Uterus (tissue), 4 donors: Measurements from ENCODE around the gene NKAP. TPM values are rescaled to one million over a fixed set of nuclear protein-coding genes. Genes with fewer than 3 reads are reported as not detected.
"Not testable (repeated sequence)": the region's sequence is repeated elsewhere in the genome, so short reads cannot be mapped to it uniquely, and the experiment has no call there.

Source experiments
- DNase-seq, 2 donors: peaks; one replicate each; pipeline ENCODE4 v3.0.0-alpha.2; 2019 to 2020
- H3K27ac ChIP-seq, 2 donors: fragments of 200-600 bp; sonication (generic); 1 replicate in 1 of 2; 2 replicates in 1 of 2; pipeline ENCODE4 v1.5.1; 2016 to 2018
- H3K27me3 ChIP-seq, 2 donors: fragments of 200-600 bp; sonication (generic); one replicate each; pipeline ENCODE4 v1.5.1; 2018 to 2019; ENCODE audit warnings: control low read depth in 1 of 2
- H3K36me3 ChIP-seq, 2 donors: fragments of 200-600 bp; sonication (generic); one replicate each; pipeline ENCODE4 v1.5.1; 2019; ENCODE audit warnings: control low read depth in 1 of 2
- H3K4me1 ChIP-seq, 2 donors: fragments of 200-600 bp; sonication (generic); one replicate each; pipeline ENCODE4 v1.5.1; 2018 to 2019; ENCODE audit warnings: control low read depth in 1 of 2
- H3K4me3 ChIP-seq, 2 donors: fragments of 200-600 bp; sonication (generic); 1 replicate in 1 of 2; 2 replicates in 1 of 2; pipeline ENCODE4 v1.5.1; 2018 to 2019; ENCODE audit warnings: mild to moderate bottlenecking in 1 of 2
- H3K9me3 ChIP-seq, 2 donors: fragments of 200-600 bp; sonication (generic); one replicate each; pipeline ENCODE4 v1.5.1; 2019; ENCODE audit warnings: control low read depth in 1 of 2
- CTCF ChIP-seq, 4 experiments: fragments of 200-600 bp in 2 of 4; fragments of 450-650 bp in 2 of 4; sonication (generic) in 2 of 4; IDR thresholded peaks; one replicate each; pipeline ENCODE4 v1.5.1; 2016 to 2019; ENCODE audit warnings: antibody characterized with exemption in 4 of 4, mild to moderate bottlenecking in 2 of 4, moderate library complexity in 1 of 4
- POLR2A ChIP-seq, 2 donors: fragments of 450-650 bp; IDR thresholded peaks; one replicate each; pipeline ENCODE4 v1.6.1; 2016; ENCODE audit warnings: antibody characterized with exemption in 2 of 2, mild to moderate bottlenecking in 1 of 2, moderate library complexity in 1 of 2
- intact Hi-C: fragments of 100-400 bp; cut with DNase I; formaldehyde crosslinking; loops from one replicate; pipeline ENCODE4 v1.15.1; 2023; ENCODE audit warnings: low total_unique reads
- total RNA-seq, 4 donors: library from RNA; depleted of rRNA in 3 of 4; stranded (reverse); fragments of >200 nt in 3 of 4; gene quantifications; one replicate each; pipeline versions ENCODE4 v1.1.0 to v1.2.4, GENCODE V29; 2014 to 2023
- donor health status: DM: yes; HTN: yes; CAD: no.

The NKAP gene
- total RNA-seq, 4 donors from 2014 or later: 1.5 to 13.7 (median 5.9) TPM

- H3K36me3 ChIP-seq: no peaks in the 10 kb centered on the region
- no peak overlapping the region for H3K4me3 ChIP-seq
- intact Hi-C loops: no loop called here
- H3K27me3 ChIP-seq: no peaks in the 10 kb centered on the region
- DNase-seq: no peak
- no peaks in the 10 kb centered on the region for H3K9me3 ChIP-seq
- H3K27ac ChIP-seq: no peak overlapping the region
- TF ChIP-seq CTCF (IDR thresholded peaks at IDR 0.05) (no peak), POLR2A (IDR thresholded peaks at IDR 0.05) (no peak)
- no peaks in the 10 kb centered on the region for H3K4me1 ChIP-seq
Measured at GRCh38 chrX:119971184-119971583, 27.6 kb upstream of the NKAP start.

DNA sequence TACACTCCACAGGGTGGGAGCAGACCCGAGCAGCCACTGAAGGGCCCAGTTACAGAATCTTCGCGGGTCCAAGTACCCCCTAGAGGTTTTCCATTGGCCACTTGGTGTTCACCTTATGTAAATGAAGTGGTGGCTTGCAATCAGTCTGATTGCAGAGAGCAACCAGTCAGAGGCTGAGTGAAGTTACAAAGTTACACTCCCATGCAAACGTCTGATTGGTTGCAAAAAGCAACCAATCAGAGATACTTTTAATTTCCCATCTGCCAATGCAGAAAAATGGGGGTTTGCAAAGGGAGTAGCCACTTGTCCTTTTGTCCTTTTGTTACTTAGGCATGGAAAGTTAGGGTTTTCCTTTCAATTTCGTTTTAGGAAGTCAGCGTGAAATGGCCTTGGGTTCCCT lies 27.0 kb upstream of the NKAP start:
- Histone ChIP-seq H3K27ac (no peak overlapping the region), H3K9me3 (no peaks in the 10 kb centered on the region), H3K27me3 (no peaks in the 10 kb centered on the region), H3K4me3 (no peak overlapping the region), H3K4me1 (no peaks in the 10 kb centered on the region), H3K36me3 (no peaks in the 10 kb centered on the region)
- no peak for DNase-seq
- TF ChIP-seq CTCF (IDR thresholded peaks at IDR 0.05): no peak
- no peak for TF ChIP-seq POLR2A (IDR thresholded peaks at IDR 0.05)
- intact Hi-C loops: no loop called here

GRCh38 chrX:119966837-119967236 lies 23.3 kb upstream of the NKAP start:
- DNase-seq, intact Hi-C loops, H3K4me3 ChIP-seq, H3K27ac ChIP-seq, H3K27me3 ChIP-seq, H3K36me3 ChIP-seq, H3K9me3 ChIP-seq, H3K4me1 ChIP-seq: not testable (repeated sequence)

GRCh38 chrX:119960625-119961024 lies 17.1 kb upstream of the NKAP start:
- Histone ChIP-seq H3K4me3 (no peak overlapping the region), H3K27ac (no peak overlapping the region), H3K9me3 (no peaks in the 10 kb centered on the region), H3K36me3 (no peaks in the 10 kb centered on the region), H3K27me3 (no peaks in the 10 kb centered on the region), H3K4me1 (no peaks in the 10 kb centered on the region)
- TF ChIP-seq POLR2A (IDR thresholded peaks at IDR 0.05) (no peak), CTCF (IDR thresholded peaks at IDR 0.05) (no peak)
- intact Hi-C loops: no loop called here
- DNase-seq: no peak

GRCh38 chrX:119955807-119956570 lies 12.4 kb upstream of the NKAP start:
- H3K4me1 ChIP-seq, intact Hi-C loops, H3K4me3 ChIP-seq, H3K36me3 ChIP-seq, H3K27me3 ChIP-seq, DNase-seq, H3K9me3 ChIP-seq, H3K27ac ChIP-seq: not testable (repeated sequence)

DNA sequence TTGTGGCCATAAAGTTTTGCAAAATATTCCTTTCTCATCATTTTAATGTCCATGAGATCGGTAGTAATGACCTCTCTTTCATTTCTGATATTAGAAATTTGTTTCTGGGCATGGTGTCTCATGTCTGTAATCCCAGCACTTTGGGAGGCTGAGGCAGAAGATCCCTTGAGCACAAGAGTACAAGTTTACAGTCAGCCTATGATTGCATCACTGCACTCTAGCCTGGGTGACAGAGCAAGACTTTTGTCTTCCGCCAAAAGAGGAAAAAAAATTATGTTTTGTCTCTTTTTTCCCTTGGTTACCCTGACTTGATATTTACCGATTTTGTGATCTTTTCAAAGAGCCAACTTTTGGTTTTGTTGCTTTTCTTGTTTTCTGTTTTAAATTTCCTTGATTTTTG lies 10.8 kb upstream of the NKAP start:
- no peaks in the 10 kb centered on the region for H3K9me3 ChIP-seq
- H3K27ac ChIP-seq: no peak overlapping the region
- H3K4me3 ChIP-seq: no peak overlapping the region
- no peak for TF ChIP-seq CTCF (IDR thresholded peaks at IDR 0.05)
- TF ChIP-seq POLR2A (IDR thresholded peaks at IDR 0.05): no peak
- no peaks in the 10 kb centered on the region for H3K27me3 ChIP-seq
- DNase-seq: no peak
- intact Hi-C loops: no loop called here
- no peaks in the 10 kb centered on the region for H3K36me3 ChIP-seq
- H3K4me1 ChIP-seq: no peaks in the 10 kb centered on the region
